Measurements from ENCODE around the gene DPH3. TPM values are rescaled to one million over a fixed set of nuclear protein-coding genes. Genes with fewer than 3 reads are reported as not detected.
A peak's percentile ranks its signal among the peaks of the same experiment; 100 is the strongest.

The DPH3 gene
- total RNA-seq (28.7 and 29.6 TPM in 2 replicates), polyA plus RNA-seq (6.9 and 7.7 TPM in 2 replicates), polyA minus RNA-seq (9.4 and 11.8 TPM in 2 replicates), Bru-seq, nascent RNA (percentile 82 among the genes with signal in this experiment), BruChase-seq, experiment 1, labeled RNA remaining after a 6-hour chase (percentile 96 among the genes with signal in this experiment), BruChase-seq, experiment 2, labeled RNA remaining after a 2-hour chase (percentile 93 among the genes with signal in this experiment)
- 12.2 and 12.6 TPM in 2 replicates for polyA plus RNA-seq (2011; cell fraction: cytosol; rRNA removed)
- 4.2 and 4.8 TPM in 2 replicates for polyA plus RNA-seq (2011; cell fraction: nucleus; rRNA removed)
- 22.9 and 34.8 TPM in 2 replicates for polyA plus RNA-seq (2012)
- 7.9 TPM for polyA minus RNA-seq (2011; cell fraction: cytosol; rRNA and poly(A)+ RNA removed)
- polyA minus RNA-seq (2011; cell fraction: nucleus; rRNA and poly(A)+ RNA removed), result 3.1 and 7.0 TPM in 2 replicates
- long read RNA-seq, transcript DPH3-202 (2 exons, 3,052 nt), result minor isoform, 62 of 164 reads
- long read RNA-seq, transcript DPH3-204 (3 exons, 3,131 nt), result major isoform, 100 of 164 reads
- long read RNA-seq, partial matches to known transcripts, result 2 of 164 reads
- long read RNA-seq, other reads (novel, unspliced or antisense), result 0 of 164 reads

- POLR2A ChIA-PET, result interaction anchor here (0.5 to 0.8 kb wide), 3 partner anchors 214 to 658 kb away, joined by 3 to 12 read pairs (median 4); no protein-coding TSS in a partner anchor
- peak within 1 kb of the TSS; percentile 95 for H2AFZ ChIP-seq (ENCODE audit: low read depth, low read length)
- H3K4me2 ChIP-seq (ENCODE audit: insufficient read depth, low read length), result peak within 1 kb of the TSS; percentile 98
- no peaks in the 10 kb centered on the region for H3K9me3 ChIP-seq (replicated peaks; ENCODE audit: control insufficient read depth, insufficient read depth, low read length)
- peak; percentile 99 for DNase-seq (ENCODE audit: low read depth, low spot score)
- intact Hi-C loops (cut with micrococcal nuclease) (loop anchor here (1.0 kb wide), 2 partner anchors 12 to 247 kb away; no protein-coding TSS in a partner anchor), dilution Hi-C loops (cut with MboI; ENCODE audit: extremely low pct_ligation_motif_present, low sequenced_read_pairs) (no loop called here)
- H4K20me1 ChIP-seq (replicated peaks; ENCODE audit: control insufficient read depth, extremely low read depth, insufficient read depth, low read length), result no peaks in the 10 kb centered on the region
- H3K4me3 ChIP-seq (replicated peaks in 1 of 3; ENCODE audit: insufficient read depth in 1 of 3, low read depth in 1 of 3, low read length in 3 of 3), result peak within 1 kb of the TSS; percentile 66 to 93 (median 72)
- no peaks in the 10 kb centered on the region for H3K27me3 ChIP-seq (ENCODE audit: control insufficient read depth in 2 of 2, insufficient read depth in 2 of 2, low read length in 2 of 2)
- H3K79me2 ChIP-seq (ENCODE audit: control insufficient read depth, insufficient read depth, low read length), result peaks cover 51% of the 10 kb centered on the region
- H3K9me1 ChIP-seq (replicated peaks; ENCODE audit: control insufficient read depth, extremely low read depth, insufficient read depth, low read length), result no peaks in the 10 kb centered on the region
- H3K9ac ChIP-seq (replicated peaks; ENCODE audit: extremely low read depth, insufficient read depth, low read length), result peak within 1 kb of the TSS; percentile 95
- CTCF ChIA-PET, result interaction anchor here (1.1 to 5.9 kb wide), 6 partner anchors 17 to 634 kb away, joined by 4 to 70 read pairs (median 6); no protein-coding TSS in a partner anchor
- TF ChIP-seq POLR2AphosphoS5 (IDR thresholded peaks at IDR 0.05; ENCODE audit: insufficient read depth, low read depth, low read length) (peak; percentile 55), EZH2 (IDR thresholded peaks at IDR 0.05; ENCODE audit: borderline replicate concordance, low read depth, low read length, severe bottlenecking) (no peak), MYC (IDR thresholded peaks at IDR 0.05; ENCODE audit: low read depth, low read length) (no peak), JUN (IDR thresholded peaks at IDR 0.05; ENCODE audit: borderline replicate concordance, insufficient read depth, insufficient read length, low read depth) (peak; percentile 6), MAX (IDR thresholded peaks at IDR 0.05; ENCODE audit: insufficient read depth, insufficient read length) (peak; percentile 16), POLR2A (IDR thresholded peaks at IDR 0.05; ENCODE audit: low read depth, low read length) (peak; percentile 82)
- H3K36me3 ChIP-seq (ENCODE audit: control insufficient read depth in 2 of 2, extremely low read depth in 1 of 2, insufficient read depth in 2 of 2, low read length in 2 of 2), result peaks cover 0 to 2% of the 10 kb centered on the region in 2 experiments
- BruUV-seq (replicated peaks), result no TSS peak
- H3K27ac ChIP-seq (ENCODE audit: insufficient read depth, low read depth, low read length), result peak within 1 kb of the TSS; percentile 82
- FAIRE-seq, result peak; percentile 99
- H3K4me1 ChIP-seq (ENCODE audit: control insufficient read depth, extremely low read depth, insufficient read depth, low read length), result peaks cover 23% of the 10 kb centered on the region
These were observed at the start of gene DPH3, which contains the start of gene OXNAD1 for GRCh38 chr3:16264708-16265454. Gene DPH3, minus strand, starts transcription at chr3:16264943. Its CDS starts 67 bp downstream, at chr3:16264876. Gene OXNAD1, plus strand, starts transcription at chr3:16265212. Its CDS starts 5,741 bp downstream, at chr3:16270953.
